NCI-H2107 treated with DMSO at 0.1 percent for 48 hours (cell line): ENCODE measurements around the gene NDEL1.

ENCODE experiments used
- DNase-seq: peaks from one replicate; lab custom pipeline; 2025; ENCODE audit not compliant: unreplicated experiment; lab: John Stamatoyannopoulos, UW

The NDEL1 gene

GRCh38 chr17:8477715-8478441 lies 42.2 kb downstream of the NDEL1 start:
- no peak for DNase-seq

GRCh38 chr17:8479431-8479947 lies 43.8 kb downstream of the NDEL1 start:
- DNase-seq, result no peak

DNA sequence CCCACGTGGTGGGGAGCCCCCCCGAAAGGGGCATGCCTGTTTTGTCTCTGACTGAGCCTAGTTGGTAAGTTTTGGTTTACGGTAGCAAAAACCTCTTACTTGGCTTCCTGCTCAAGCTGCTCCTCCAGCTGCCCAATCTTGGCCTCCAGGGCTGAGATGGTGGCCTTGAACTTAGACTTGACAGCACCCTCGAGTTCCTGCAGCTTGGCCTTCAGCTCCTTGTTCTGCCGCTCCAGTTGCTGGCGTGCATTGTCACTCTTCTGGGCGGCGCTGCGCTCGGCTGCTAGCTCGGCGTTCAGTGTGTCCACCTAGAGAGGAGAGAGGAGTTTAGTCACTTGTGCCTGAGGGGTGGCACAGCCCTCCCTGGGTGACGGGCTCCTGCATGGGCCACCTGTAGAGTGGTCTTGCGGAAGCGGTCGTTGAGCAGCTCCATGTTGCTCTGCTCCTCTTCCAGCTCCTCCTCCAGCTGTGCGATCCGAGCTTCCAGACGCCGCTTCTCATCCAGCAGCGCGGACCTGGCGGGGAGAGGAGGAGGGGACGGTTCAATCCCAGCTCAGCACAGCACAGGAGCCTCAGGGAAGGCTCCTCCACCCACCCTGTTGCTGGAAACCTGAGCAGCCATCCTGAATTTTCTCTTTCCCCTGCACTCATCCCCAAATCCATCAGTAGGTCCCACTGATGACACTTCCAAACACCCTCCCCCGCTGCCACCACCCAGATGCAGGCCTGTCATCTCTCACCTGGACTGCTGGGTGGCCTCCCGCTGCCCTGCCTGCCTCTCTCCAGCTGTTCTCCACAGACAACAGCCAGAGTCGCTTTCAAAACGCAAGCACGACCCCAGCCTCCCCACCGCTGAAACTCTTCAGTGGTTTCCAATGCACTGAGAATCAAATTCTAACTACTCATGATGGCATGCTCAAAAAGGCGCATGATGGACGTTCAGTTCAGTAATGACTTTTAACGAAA lies 44.6 kb downstream of the NDEL1 start:
- no peak for DNase-seq

GRCh38 chr17:8481089-8481488 lies 45.4 kb downstream of the NDEL1 start:
- peak; percentile 26 for DNase-seq

DNA sequence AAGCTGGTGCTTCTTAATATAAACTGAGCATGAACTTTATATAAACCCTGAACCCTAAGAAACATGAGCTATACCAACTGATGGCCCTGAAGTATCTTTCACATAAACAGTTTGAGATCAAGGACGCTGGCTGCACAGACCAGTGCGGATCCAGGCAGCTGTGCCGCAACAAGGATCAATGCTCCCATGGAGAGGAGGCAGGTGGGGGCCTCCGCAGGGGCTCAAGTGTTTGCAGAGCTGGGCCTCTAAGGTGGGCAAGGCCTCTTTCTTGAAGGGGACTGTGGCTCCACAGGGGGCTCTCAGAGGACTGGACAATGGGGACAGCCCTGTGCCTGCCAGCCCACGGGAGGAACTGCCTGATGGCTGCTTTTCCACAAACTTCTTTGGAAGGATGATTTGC lies 46.0 kb downstream of the NDEL1 start:
- no peak for DNase-seq

DNA sequence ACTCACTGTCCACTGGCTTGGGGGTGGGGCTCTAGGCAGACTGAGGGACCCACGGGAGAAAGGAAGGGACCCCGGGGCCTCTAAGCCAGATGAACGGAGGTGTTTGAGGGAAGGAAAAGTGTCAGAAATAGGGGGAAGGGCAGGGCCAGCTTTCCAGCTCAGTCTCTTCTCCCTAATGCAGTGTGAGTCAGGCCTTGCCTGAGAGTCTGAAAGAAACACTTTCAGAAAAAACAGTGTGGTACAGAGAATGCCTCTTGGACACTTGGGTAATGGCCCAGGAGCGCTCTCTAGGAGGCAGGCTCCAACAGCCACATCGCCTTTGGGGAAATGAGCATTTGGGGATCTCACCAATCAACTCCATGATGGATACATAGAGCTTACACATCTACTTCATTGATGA lies 46.9 kb downstream of the NDEL1 start:
- DNase-seq, result no peak

- DNase-seq, result no peak
Observed at GRCh38 chr17:8484465-8484864, 48.8 kb downstream of the NDEL1 start.

DNA sequence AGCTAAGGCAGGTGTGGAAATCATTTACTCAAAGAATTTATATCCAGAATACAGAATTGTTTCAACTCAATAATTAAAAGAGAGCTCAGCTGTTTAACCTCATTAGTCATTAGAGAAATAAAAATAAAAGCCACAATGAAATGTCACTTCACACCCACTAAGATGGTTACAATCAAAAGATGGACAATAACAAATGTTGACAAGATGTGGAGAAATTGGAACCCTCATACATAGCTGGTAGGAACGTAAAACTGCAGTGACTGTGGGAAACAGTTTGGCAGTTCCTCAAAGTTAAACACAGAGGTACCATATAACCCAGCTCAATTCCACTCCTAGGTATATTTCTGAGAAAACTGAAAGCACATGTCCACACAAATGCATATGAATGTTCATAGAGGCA lies 49.8 kb downstream of the NDEL1 start:
- no peak for DNase-seq

DNA sequence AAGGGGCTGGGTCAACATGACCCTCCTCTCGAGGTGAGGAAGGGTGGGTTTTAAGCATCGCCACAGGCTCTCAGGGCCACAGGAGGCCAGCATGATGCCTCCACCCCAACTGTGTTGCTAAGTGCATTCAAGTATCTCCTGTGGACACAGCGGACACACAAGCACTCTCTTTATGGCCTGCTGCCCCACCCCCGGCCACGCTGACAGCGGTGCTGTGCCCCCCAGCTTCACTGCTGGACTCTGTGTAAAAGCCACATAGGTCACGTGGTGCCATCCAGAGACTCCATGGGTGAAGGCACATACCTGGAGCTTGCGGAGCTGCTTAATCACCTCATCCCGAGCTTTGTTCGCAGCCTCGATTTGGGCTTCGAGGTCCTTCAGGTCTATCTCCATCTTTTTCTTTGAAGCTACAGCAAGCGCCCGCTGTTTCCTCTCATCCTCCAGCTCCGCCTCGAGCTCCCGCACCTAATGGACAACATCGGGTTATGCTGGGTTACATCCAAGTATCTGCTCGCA lies 51.5 kb downstream of the NDEL1 start:
- no peak for DNase-seq

DNA sequence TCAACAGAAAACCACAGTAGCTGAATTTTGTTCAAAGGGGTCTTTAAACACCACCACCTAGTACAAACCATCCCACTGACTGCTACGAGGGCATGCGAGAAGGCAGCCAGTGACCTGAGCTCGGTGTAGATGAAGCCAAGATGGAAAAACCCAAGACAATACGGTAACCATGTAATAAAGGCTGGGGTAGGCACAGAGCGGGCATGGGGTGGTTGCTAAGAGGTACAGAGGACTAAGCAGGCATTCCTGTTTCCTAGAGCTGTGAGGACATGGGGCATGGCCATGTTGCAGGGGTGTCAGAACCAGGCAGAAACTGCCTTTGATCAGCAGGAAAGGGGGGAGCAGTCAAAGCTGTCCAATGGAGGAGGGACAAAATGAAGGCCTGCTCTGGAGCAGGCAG lies 52.1 kb downstream of the NDEL1 start:
- no peak for DNase-seq

- no peak for DNase-seq
Observed at GRCh38 chr17:8488491-8488890, 52.8 kb downstream of the NDEL1 start.

- DNase-seq, result no peak
Observed at GRCh38 chr17:8488901-8489300, 53.2 kb downstream of the NDEL1 start.

GRCh38 chr17:8489841-8490240 lies 54.2 kb downstream of the NDEL1 start:
- no peak for DNase-seq

GRCh38 chr17:8490256-8491023 lies 54.8 kb downstream of the NDEL1 start:
- DNase-seq, result no peak

- DNase-seq, result no peak
Observed at GRCh38 chr17:8492121-8492520, 56.4 kb downstream of the NDEL1 start.

GRCh38 chr17:8494021-8494420 lies 58.3 kb downstream of the NDEL1 start:
- no peak for DNase-seq

DNA sequence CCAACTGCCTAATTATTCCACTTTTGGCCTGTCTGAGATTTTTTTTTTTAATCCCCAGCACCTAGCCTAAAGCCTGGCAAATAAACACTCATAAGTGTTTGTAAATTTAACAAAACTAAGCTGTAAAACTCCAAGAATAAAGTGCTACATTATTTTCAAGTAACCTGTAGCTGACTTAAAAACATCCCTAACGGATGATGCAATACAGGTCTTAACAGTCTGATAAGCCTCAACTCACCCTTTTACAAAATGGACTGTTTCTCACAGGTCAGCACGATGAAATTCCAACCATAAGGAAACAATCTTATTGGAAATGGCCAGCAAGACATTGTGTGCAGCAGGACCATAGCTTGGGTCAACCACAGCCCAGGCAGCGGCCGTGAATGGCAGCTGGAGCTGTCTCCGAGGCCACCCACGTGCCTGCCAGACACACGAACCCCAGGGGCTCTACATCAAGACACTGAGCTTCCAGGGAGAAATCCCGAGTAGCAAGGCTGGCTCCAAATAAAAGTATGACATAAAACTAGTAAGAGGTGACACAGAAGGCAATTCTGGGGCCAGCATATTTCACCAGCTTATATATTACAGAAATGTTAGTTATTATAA lies 58.9 kb downstream of the NDEL1 start:
- no peak for DNase-seq

DNA sequence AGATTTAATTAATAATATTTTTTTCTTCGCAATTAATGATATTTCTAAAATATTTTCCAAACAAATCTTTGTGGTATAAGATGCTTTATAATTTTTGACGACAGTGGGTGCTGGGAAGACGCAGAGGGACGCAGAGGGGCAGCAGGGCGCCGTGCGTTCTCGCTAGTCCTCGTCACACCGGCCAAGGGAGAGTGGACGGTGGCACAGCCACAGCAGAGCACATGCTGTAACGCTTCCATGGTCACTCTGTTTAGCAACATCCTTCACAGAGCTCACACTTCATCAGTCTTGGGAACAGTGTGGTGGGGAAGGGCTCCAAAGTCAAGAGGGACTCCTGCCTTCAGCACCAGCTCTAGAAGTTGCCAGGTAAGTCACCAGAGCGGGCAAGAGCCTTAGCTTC lies 60.4 kb downstream of the NDEL1 start:
- DNase-seq, result no peak

GRCh38 chr17:8499171-8499570 lies 63.5 kb downstream of the NDEL1 start:
- DNase-seq, result no peak

- DNase-seq, result no peak
Observed at GRCh38 chr17:8499614-8500013, 63.9 kb downstream of the NDEL1 start.

- no peak for DNase-seq
Observed at GRCh38 chr17:8500609-8501008, 64.9 kb downstream of the NDEL1 start.
